Measurements from ENCODE around the gene LDHD.

Gene LDHD

DNA sequence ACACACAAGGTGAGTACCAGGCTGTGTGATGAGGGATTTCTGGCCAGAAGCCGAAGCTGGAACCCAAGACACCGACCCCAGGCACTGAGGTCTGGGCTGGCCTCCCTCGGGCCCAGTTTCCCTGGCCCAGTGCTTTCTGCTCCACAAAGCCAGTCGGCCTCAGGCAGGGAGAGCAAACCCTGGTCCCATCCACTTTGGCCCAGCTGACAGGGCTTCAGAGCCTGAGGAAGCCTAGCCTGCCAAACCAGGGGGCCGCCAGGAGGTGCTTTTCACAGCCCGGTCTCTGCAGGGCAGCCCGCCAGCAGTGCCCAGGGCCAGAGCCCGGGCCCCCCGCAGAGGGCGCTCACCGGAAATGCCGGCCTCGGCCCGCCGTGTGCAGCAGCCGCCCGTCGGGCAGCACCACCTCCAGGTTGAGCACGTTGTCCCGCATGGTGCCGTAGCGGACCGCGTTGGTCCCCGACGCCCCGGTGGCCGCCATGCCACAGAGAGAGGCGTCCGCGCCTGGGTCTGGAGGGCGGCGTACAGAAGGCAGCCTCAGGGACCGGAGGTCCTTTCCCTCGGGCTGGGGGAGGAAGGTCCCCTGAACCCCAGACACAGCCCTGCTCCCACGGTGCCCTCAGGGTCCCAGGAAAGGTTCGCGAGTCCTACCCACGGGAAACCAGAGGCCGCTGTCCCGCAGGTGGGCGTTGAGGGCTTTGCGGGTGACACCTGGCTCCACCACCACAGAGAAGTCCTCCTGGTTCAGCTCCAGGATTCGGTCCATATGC lies 2.2 kb downstream of the LDHD start:
- peak; percentile 4 for DNase-seq

DNA sequence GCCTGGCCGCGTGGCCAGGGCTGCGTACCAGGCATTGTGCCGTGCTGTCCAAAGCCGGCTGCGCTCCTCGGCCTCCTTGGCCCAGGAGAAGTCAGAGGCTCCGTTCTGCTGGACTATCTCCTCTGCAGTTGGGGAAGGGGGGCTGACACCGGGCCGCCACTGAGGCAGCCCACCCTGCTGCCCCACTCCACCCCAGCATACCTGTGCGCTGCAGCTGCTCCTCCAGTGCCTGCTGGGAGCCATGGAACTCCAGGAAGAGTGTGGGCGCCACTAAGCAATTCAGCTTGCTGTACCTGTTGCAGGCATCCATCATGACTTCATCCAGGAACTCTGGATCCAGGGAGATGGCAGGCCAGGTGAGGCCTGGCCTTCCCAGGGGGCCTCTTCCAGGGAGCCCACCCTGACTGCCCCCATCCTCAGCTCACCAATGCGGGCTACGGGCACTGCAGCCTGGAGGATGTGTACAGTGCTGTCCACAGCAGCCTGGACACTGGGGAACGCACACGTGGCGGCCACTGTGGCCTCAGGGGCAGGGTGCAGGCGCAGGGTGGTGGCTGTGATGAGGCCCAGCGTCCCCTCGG lies 2.9 kb downstream of the LDHD start:
- no peak for DNase-seq

DNA sequence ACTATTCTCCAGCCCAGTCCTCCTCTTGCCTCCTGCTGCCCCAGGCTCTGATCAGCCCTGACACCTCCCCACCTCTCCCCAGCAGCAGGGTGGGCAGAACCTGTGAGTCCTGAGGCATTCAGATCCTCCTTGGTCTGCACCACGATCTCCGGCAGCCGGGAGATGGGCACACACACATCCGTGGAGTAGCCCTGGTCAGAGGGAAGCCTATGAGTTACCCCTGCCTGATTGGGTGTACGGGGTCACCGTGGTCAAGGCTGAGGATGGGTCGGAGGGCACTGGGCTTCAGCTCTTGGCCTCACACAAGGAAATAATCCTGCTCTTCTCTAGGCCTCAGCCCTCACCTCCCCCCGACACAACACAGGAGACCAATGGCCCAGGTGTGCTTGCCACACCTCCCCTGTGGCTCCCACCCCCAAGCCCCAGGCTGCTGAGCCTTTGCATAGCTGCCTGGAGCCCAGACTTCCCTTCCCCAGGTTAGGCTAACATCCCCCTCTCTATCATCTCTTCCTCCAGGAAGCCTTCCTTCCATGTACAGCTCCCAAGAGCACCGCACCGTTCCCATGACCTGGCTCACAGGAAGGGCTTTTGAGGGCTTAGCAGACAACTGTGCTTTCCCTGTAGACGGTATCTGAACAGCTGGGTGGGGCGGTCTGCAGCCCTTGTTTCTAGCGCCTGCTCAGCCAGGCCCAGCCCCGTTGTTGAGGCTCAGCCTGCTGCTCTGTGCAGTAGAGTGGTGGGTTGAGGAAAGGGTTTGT lies 3.7 kb downstream of the LDHD start:
- DNase-seq, result no peak

DNA sequence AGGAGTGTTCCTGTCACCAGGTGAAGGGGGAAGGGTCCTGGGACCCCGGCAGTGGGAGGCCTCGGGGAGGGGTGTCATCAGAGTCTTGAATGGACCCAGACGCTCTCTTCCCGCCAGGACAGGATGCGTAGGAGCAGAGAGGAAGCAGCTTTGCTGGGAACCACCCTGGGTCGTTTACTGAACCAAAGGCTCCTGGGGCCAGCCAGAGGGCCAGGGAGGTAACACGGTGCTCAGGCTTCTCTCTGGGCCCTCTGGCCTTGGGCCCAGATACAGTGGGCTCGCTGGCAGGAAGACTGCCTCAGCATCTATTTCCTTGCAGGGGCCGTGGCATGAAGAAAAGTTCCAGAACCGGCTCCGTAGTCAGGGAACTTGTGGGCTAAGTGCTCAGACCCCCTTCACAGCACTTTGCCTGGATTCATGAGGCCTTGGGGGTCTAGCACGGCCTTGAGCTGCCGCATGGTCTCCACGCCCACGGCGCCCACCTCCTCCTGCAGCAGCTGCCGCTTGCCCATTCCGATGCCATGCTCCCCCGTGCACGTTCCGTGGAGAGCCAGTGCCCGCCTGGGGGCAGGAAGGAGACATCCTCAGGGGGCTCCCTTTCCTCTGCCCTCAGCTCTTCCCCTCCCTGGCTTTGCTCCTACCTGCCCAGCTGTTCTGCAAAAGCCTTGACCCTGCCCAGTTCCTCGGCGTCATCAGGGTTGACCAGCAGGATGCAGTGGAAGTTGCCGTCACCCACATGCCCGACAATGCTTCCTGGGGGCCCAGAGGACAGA lies 4.4 kb downstream of the LDHD start:
- DNase-seq, result no peak

DNA sequence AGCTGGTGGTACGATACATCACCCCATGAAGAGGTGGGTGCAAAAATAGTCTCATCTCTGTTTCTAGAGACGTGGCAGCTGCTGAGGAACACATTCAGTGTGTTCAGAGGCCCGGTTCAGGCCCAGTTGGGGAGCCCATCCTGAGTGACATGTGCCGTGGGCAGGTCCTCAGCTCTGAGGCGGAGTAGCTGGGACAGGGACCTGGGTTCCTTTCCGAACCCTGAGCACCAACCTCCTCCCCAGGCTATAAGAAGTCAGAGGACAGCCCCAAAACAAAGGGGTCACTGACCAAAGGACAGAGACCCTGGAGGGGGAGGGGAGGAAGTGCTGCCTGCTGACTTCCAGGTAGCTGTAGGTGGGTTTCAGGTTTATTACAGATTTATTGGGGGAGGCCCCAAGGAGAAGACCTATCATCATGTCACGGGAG lies 5.1 kb downstream of the LDHD start:
- DNase-seq, result no peak

DNA sequence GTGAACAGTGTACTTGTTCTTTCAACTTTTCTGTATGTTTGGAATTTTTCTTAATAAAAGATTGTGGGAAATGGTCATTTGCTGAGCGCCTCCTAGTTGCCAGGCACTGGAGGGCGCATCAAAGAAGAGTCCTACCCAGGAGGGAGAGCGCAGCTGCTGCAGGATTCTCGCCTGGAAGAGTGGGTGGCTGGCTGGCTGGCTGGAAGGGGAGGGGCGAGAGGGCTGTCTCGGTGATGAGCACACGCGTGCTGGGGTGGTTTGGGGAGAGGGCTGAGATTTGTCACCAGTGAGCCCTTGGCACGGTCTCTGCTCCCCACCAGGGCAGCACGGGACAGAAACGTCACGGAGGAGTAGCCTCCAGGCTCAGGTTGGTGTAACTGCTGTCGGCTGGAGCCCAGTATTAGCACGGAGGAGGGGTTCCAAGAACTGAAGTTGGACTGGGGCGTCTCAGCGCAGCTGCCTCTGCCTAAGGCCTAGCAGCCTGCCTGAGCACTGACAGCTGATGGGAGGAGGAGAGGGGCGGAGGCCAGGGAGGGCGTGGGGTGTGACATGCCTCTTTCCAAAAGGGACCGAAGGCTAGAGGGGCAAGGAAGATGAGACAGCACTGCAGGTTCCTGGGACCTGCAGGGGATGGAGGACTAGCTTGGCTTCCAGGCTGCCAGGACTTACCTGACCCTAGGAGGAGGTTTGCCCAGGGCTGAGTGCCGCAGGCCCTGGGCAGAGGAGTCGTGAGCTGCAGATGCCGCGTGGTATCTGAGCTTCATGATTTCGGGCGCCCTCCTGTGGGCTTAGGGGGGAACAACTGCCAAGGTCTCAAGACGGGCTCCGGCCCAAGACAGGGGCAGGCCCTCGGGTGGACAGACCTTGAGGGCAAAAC lies 5.7 kb downstream of the LDHD start:
- peak; percentile 74 for DNase-seq

DNA sequence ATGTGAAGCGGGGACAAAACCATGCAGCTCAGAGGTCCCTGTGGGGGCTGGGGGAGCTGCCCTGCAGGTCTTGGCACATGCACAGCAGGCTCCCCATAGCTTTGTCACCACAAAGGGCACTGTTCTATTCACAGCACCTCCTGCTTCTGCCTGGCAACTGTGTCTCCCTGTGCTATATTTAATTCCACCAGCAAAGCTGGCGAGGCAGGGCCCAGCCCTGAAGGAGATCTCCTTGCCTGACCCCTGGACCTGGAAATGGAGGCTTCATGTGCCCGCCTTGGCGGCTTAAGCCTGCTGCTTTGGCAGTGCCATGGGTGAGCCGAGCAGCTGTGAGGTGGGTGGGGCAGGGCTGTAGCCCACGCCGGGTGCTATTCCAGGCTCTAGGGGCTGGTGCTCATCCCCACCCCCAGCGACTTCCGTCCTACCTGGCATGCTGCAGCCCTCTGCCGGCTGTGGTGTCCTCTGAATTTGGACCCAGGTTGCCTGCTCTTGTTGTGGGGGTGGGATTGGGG lies 6.8 kb downstream of the LDHD start:
- DNase-seq, result peak; percentile 15

DNA sequence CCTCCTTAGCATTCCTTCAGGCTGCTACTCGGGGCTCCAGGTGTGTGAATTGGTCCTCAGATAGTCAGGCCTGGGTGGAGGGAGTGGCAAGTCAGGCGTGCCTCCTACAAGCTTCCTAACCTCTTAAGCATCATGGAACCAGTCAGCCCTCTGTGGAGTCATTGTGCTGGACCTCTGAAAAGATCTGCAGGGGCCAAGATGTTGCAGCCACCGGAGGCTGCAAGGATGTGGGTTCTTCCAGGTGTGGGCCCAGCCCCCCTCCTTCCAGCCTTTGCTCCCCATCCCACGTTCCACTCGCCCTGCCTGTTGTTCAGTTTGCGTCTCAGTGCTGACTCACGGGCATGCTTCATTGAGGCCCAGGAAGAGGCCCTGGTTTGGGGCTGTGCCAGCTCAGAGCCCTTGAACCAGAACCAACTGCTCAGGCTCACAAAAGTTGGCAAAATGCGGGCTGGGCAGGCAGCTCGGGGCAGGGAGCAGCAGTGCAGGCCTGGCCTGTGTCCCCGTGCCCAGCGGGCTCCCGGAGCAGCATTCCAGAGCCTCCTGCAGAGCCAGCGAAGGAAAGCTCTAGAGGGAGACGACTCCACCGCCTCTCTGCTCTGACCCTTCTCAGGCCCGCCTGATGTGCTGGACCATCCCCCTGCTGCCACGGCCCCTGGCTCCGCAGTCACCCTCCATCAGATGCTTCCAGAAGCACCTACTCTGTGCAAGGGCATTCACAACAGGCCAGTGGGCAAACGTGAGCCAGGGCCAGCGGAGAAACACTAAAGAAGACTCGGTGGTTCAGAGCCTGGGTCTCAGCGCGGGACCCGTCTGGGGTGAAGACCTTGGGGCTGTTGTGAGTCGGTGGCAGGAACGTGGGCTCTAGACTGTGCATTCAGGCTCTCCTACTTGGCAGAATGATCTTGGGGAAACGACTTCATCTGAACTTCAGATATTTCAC lies 7.5 kb downstream of the LDHD start:
- peak; percentile 26 for DNase-seq

DNA sequence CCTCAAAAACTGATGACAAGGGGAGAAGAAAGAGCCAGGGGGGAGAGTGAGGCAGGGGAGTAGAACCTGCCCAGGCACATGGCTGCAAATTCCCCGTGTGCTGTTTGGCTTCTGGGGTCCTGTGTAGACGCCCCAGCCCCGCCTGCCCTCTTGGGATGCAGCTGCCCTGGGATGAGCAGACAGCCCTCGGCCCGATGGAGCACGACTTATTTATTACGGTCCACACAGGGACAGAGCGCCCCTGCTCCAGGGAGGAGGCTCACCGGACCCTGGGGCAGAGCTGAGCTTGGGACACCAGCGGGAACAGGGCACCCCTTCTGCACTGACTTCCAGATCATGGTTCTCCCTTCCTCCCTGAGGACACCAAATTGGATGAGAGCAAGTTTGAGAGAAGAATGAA lies 9.1 kb downstream of the LDHD start:
- no peak for DNase-seq

DNA sequence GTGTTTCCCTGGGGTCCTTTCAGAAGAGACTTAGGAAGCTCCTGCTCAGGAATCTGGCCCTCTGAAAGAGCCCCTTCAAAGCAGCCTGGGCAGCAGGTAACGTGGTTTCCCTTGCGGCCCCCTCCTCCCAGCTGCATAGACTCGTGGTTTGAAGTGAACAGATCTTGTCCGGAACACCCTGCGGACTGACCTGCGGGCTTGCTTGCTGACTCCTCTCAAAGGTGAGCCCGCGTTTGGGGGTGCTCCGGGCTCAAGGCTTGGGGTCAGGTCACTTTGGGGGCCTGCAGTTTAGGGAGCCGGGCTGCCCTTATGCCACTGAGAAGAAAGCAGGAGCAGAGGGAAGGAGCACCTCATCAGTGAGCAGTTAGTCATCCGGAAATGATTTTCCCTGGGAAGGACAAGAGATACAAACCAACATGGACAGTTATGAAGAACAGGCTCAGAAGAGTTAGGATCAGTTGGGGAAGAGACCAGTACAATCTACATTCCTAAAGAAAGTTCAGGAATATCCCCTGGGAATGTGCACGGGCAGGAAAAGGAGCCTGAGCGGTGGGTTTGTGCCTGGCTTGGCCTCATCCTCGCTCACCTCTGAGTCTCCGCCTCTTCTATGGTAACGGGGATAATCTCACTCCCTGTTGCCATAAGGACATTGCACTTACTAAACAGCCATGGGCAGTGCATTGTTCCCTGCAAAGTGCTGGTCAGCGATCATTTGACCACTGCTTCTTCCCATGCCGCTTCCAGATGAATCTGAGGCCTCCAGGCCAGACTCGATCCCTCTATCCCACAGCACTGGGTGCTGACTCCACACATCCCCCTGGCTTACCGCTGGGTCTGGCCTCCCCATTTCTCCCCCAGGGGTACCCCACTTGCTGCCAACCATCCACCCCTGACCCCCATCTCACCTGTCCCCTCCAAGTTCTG lies 10.0 kb downstream of the LDHD start:
- DNase-seq, result no peak

DNA sequence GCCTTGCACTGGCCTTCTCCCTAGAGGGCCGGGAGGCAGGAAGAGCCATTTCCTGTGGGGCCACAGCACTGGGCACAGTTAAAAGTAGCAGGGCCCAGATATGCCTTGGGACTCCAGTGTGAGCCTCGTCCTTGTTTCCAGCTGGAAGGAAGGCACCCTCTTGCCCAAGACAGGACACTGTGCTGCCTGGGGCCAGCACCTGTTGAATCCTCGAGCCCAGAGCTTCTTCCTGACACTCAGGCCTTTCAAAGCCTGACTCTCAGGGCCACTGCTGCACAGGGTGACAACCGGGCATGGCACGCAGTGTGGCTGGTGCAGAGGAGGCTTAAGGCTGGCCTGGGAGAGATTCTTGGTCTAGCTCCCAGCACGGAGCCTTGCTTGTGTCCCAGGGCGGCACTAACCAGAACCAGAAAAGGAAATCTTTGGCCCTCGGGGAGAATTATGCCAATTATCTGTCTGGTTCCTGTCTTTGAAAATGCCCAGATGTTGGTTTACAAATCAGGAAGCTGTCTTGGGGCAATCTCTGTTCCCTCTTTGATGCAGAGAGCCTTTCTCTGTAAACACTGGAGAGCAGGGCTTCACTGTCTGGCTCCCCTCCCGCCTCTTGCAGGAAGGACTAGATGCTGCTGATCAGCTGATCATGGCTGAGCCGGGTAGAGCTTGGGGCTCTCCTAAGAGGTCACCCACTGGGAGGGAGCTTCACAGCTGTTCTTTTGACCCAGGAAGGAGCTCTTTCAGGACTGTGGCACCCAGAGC lies 11.1 kb downstream of the LDHD start:
- DNase-seq, result no peak

DNA sequence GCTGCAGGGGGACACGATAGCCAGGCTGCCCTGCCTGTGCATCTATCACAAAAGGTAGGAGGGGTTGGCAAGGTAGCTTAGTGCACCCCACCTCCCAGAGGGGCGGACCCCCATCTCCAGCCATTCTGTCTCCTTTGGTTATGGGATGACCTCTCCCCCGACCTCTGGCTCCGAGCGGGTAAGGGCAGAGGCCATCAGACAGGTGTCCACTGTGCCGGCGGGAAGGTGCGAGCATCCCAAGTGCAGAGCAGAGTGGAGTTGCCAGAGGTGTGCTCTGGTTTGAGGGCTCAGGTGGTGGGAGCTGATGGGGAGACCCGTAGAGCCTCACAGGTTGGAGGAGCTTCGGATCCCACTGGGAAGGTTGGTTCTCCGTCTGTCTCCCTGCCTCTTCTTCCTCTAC lies 11.7 kb downstream of the LDHD start:
- no peak for DNase-seq

DNA sequence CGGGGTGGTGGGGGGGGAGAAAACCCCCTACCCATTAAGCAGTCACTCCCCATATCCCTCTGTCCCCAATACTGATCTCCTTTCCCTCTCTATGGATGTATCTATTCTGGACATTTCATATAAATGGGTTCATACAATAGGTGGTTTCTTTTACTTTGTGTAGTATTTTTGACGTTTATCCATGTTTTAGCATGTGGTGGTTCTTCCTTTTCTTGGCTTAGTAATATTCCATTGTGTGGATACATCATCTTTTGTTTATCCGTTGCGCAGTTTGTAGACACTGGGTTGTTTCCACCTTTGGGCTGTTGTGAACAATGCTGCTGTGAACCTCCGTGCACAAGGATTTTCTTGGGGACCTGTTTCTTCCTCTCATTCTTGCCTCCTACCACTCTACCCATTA lies 12.6 kb downstream of the LDHD start:
- DNase-seq, result no peak

DNA sequence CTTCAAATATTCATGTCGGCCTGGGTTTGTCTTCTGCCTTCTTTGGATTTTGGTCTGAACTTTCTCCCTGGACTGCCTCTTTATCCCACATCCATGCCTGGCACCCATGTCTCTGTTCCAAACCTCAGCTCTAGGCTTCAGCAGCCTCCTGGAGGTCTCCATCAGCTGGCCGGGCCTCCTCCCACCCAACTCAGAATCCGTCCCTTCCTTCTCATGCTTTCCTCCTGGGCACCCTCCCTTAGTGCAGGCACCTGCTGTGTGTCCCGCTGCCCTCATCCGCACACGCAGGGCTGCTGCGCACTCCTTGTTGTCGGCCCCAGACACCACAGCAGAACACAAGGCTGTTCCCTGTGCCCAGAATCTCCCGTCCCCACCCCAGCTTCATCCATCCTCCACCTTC lies 14.0 kb downstream of the LDHD start:
- DNase-seq, result no peak

DNA sequence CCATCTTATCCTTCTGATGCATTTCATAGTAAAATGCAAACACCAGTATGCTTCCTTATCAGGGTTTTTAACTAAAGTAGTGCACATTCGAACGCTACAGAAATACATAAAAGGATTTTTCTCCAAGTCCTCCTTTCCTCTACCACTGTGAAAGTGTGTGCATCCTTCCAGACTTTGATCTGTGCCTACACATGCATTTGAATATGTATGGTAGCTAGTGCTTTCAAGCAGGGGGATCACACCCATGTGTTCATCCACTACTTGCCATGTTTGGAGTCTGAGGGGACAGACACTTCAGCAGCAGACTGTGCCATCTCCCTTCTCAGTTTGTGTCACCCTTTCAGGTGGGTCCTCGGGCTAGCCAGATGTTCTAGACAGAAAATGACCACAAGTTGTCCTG lies 14.9 kb downstream of the LDHD start:
- no peak for DNase-seq

DNA sequence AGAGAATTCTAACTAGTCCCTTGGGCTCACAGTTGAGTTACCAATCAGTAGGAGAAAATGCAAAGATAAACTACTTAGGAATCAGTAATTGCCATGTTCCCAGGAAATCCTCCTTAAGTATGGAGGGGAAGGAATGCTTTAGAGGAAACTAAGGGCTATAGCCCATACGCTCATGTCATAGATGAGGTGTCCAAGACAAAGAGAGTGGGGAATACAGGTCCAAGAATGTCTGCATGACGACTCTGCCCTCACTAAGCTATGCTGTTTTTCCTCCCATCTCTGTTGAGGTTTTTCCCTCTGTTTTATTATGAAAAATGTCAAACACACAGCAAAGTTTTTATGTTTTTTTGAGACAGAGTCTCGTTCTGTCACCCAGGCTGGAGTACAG lies 16.0 kb downstream of the LDHD start:
- no peak for DNase-seq

DNA sequence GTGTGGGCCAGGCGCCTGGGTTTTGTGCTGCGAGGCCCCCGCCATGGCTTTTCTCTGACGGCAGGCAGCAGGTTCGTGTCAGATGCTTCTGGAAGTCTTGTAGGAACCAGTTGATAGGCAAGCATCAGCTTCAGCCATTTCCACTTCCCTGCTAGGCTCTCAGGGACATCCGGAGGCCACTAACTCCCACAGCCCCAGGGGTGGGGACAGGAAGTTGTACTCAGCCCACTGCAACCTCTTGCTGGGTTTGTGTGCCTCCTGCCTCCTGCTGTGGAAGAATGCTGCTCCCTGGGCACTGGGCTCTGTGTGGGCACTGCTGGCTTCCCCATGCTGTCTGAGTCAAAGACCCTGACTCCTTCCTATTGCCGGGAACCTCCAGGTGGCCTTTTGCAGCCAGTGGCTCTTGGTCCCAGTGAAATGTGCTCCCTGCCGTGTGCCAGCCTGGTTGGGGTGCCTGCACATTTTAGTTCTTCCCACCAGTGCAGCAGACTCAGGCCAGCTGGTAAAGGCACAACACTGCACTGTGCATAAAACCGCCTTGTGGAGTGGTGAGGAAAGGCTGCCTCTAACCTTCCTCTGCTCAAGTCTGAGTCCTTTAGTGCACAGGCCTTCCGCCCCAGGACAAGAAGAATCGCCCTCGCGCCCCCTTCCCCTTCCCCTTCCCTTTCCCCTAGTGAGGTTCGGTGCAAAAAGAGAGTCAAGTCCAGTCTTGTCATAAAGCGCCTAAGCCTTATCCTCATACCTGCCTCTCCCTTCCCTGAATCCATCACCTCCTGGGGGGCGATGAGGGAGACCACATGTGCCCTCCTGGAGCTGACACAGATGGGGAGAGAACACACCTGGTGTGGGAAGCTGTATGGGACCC lies 16.6 kb downstream of the LDHD start:
- DNase-seq, result no peak

DNA sequence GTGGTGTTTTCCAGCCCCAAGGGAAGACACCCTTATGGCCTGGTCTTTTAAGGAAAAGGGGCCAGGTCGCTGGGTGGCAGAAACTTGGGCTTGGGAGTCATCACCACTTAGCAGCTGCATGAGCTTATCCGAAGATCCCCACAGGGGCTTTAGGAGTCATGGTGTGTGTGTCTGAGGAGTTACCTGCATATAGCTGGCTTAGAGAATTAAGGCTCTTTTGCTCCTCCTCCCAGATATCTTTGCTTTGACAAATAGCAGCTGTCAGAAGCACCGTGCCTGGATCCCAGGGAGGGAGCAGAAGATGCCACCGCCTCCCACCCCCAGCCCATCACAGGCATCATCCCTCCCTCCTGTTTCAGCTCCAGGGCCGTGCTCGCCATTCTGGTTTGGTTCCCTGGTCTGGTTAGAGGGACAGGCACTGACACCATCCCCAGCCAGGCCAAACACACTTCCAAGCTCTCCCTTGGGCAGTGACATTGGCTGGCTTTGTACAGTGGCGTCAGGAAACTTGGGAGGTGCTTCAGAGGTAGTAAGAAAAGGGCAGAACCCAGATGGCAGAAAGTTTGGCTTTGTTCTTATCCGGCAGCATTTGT lies 17.4 kb downstream of the LDHD start:
- no peak for DNase-seq

Measured in NCI-H345 (cell line).